Liver (tissue), 9 donors: ENCODE measurements around the gene GADD45GIP1. TPM values are rescaled to one million over a fixed set of nuclear protein-coding genes. Genes with fewer than 3 reads are reported as not detected.

ENCODE experiments used
- DNase-seq: peaks from one replicate; pipeline ENCODE4 v3.0.0-alpha.2; 2017; ENCODE audit warnings: low spot score
- H3K27ac ChIP-seq, 2 donors: one replicate each; pipeline ENCODE4 v1.7.0; 2013; ENCODE audit warnings: inconsistent platforms in 2 of 2, low read length in 2 of 2, control low read depth in 1 of 2, low read depth in 1 of 2, mild to moderate bottlenecking in 1 of 2
- H3K27me3 ChIP-seq, 4 donors: one replicate each; pipeline versions ENCODE4 v1.6.1 to v1.7.0; 2013; ENCODE audit warnings: low read length in 3 of 4, inconsistent platforms in 1 of 4, mild to moderate bottlenecking in 1 of 4, moderate library complexity in 1 of 4; ENCODE audit not compliant: control insufficient read depth in 4 of 4, insufficient read depth in 4 of 4
- H3K36me3 ChIP-seq, 4 donors: one replicate each; pipeline versions ENCODE4 v1.6.1 to v1.7.0; 2013; ENCODE audit warnings: low read length in 3 of 4, mild to moderate bottlenecking in 3 of 4, low read depth in 1 of 4, moderate library complexity in 1 of 4; ENCODE audit not compliant: control insufficient read depth in 4 of 4, insufficient read depth in 3 of 4
- H3K4me1 ChIP-seq, 4 donors: one replicate each; pipeline versions ENCODE4 v1.6.1 to v1.7.0; 2013; ENCODE audit warnings: low read length in 3 of 4, mild to moderate bottlenecking in 3 of 4, moderate library complexity in 1 of 4; ENCODE audit not compliant: control insufficient read depth in 4 of 4, insufficient read depth in 4 of 4
- H3K4me3 ChIP-seq, 3 donors: one replicate each; pipeline versions ENCODE4 v1.6.1 to v1.7.0; 2013; ENCODE audit warnings: low read length in 3 of 3, control low read depth in 1 of 3, low read depth in 1 of 3, mild to moderate bottlenecking in 1 of 3
- H3K9ac ChIP-seq, 2 donors: one replicate each; pipeline ENCODE4 v1.7.0; 2013; ENCODE audit warnings: low read length in 2 of 2, mild to moderate bottlenecking in 2 of 2, moderate library complexity in 2 of 2, control low read depth in 1 of 2, low read depth in 1 of 2
- H3K9me3 ChIP-seq, 4 donors: one replicate each; pipeline versions ENCODE4 v1.6.1 to v1.7.0; 2013; ENCODE audit warnings: low read length in 3 of 4; ENCODE audit not compliant: control insufficient read depth in 4 of 4
- ATF3 ChIP-seq: IDR thresholded peaks from 2 replicates; pipeline ENCODE4 v1.6.1; 2016; ENCODE audit warnings: antibody characterized with exemption
- EGR1 ChIP-seq, 2 donors: IDR thresholded peaks; 2 replicates each; pipeline ENCODE4 v1.6.1; 2016 to 2018; ENCODE audit warnings: antibody characterized with exemption in 2 of 2, low read depth in 2 of 2
- FOXA1 ChIP-seq: IDR thresholded peaks from 2 replicates; pipeline ENCODE4 v1.6.1; 2016; ENCODE audit warnings: antibody characterized with exemption
- FOXA2 ChIP-seq: IDR thresholded peaks from 2 replicates; pipeline ENCODE4 v1.6.1; 2016; ENCODE audit warnings: antibody characterized with exemption
- GABPA ChIP-seq, 2 donors: IDR thresholded peaks in 1 of 2; conservative IDR thresholded peaks in 1 of 2; 2 replicates each; pipeline ENCODE4 v1.6.1; 2016; ENCODE audit warnings: antibody characterized with exemption in 2 of 2, mild to moderate bottlenecking in 1 of 2, moderate library complexity in 1 of 2
- HNF4A ChIP-seq, 2 donors: conservative IDR thresholded peaks; 2 replicates each; pipeline ENCODE4 v1.6.1; 2016; ENCODE audit warnings: antibody characterized with exemption in 2 of 2, mild to moderate bottlenecking in 2 of 2
- HNF4G ChIP-seq: IDR thresholded peaks from 2 replicates; pipeline ENCODE4 v1.6.1; 2016; ENCODE audit warnings: antibody characterized with exemption
- MAX ChIP-seq: IDR thresholded peaks from 2 replicates; pipeline ENCODE4 v1.6.1; 2016; ENCODE audit warnings: antibody characterized with exemption
- NR2F2 ChIP-seq: IDR thresholded peaks from 2 replicates; pipeline ENCODE4 v1.6.1; 2016; ENCODE audit warnings: antibody characterized with exemption
- RAD21 ChIP-seq, 2 donors: IDR thresholded peaks; 2 replicates each; pipeline ENCODE4 v1.6.1; 2016; ENCODE audit warnings: antibody characterized with exemption in 2 of 2, mild to moderate bottlenecking in 2 of 2
- REST ChIP-seq: IDR thresholded peaks from 2 replicates; pipeline ENCODE4 v1.6.1; 2016; ENCODE audit warnings: antibody characterized with exemption, mild to moderate bottlenecking
- RXRA ChIP-seq, 2 donors: IDR thresholded peaks; 2 replicates each; pipeline ENCODE4 v1.6.1; 2017 to 2018; ENCODE audit warnings: antibody characterized with exemption in 2 of 2, mild to moderate bottlenecking in 1 of 2
- SP1 ChIP-seq: IDR thresholded peaks from 2 replicates; pipeline ENCODE4 v1.6.1; 2018; ENCODE audit warnings: antibody characterized with exemption, mild to moderate bottlenecking
- TAF1 ChIP-seq: conservative IDR thresholded peaks from 2 replicates; pipeline ENCODE4 v1.6.1; 2016; ENCODE audit warnings: antibody characterized with exemption, mild to moderate bottlenecking
- YY1 ChIP-seq: IDR thresholded peaks from 2 replicates; pipeline ENCODE4 v1.6.1; 2016; ENCODE audit warnings: antibody characterized with exemption, mild to moderate bottlenecking
- ZBTB33 ChIP-seq: IDR thresholded peaks from 2 replicates; pipeline ENCODE4 v1.6.1; 2016; ENCODE audit warnings: antibody characterized with exemption
- WGBS: extraction: QIAGEN DNeasy Blood & Tissue Kit; methylation state at CpG from one replicate; pipeline ENCODE4 v1.1.7; 2013; 5-methylcytosine and 5-hydroxymethylcytosine counted together
- polyA plus RNA-seq, 2 donors: library from polyadenylated mRNA; stranded (reverse) in 1 of 2; unstranded in 1 of 2; fragments of 200-250 nt in 1 of 2; fragments of >200 nt in 1 of 2; fragmentation: Nextera tagmentation in 1 of 2; extraction: Ambion mirVana in 1 of 2; gene quantifications; one replicate each; pipeline versions ENCODE4 v1.2.1 to v1.2.3, GENCODE V29; 2013 to 2015
- total RNA-seq, 2 donors: library from RNA; depleted of rRNA; stranded (reverse); fragments of >200 nt; gene quantifications; one replicate each; pipeline ENCODE4 v1.2.3, GENCODE V29; 2014
- donor health status: healthy.
- donor health status: healthy.
- donor health status: healthy.
- donor health status: healthy.
- donor health status: healthy.

The GADD45GIP1 gene
- total and polyA plus RNA-seq, 4 donors: 8.4 to 54.2 (median 22.9) TPM

- TF ChIP-seq HNF4A (conservative IDR thresholded peaks at IDR 0.05) (no peak), EGR1 (IDR thresholded peaks at IDR 0.05; ENCODE audit: low read depth in 2 of 2) (no peak), HNF4G (no peak), SP1 (no peak), ZBTB33 (no peak), GABPA (IDR thresholded peaks at IDR 0.05 in 1 of 2, conservative IDR thresholded peaks at IDR 0.05 in 1 of 2) (no peak), FOXA2 (no peak), MAX (no peak), RAD21 (IDR thresholded peaks at IDR 0.05) (no peak), RXRA (IDR thresholded peaks at IDR 0.05) (no peak), TAF1 (no peak), REST (no peak), ATF3 (no peak)
- Histone ChIP-seq H3K9me3 (no peaks in the 10 kb centered on the region), H3K4me1 (peaks cover 2 to 21% (median 13%) of the 10 kb centered on the region in 4 donors), H3K27me3 (no peaks in the 10 kb centered on the region), H3K4me3 (no peak overlapping the region), H3K27ac (no peak overlapping the region), H3K9ac (no peak overlapping the region), H3K36me3 (peaks cover 21 to 52% (median 35%) of the 10 kb centered on the region in 4 donors)
- no peak for DNase-seq
- 95% methylated on average over 30 of the region's 30 CpGs for WGBS
Measured at GRCh38 chr19:12948612-12949362, 8.2 kb downstream of the GADD45GIP1 start.

- Histone ChIP-seq H3K9ac (no peak overlapping the region), H3K27me3 (no peaks in the 10 kb centered on the region), H3K4me1 (peaks cover 2 to 23% (median 16%) of the 10 kb centered on the region in 4 donors), H3K36me3 (peaks cover 19 to 59% (median 41%) of the 10 kb centered on the region in 4 donors), H3K9me3 (no peaks in the 10 kb centered on the region), H3K27ac (no peak overlapping the region), H3K4me3 (no peak overlapping the region)
- no peak for TF ChIP-seq NR2F2
- TF ChIP-seq SP1: no peak
- no peak for TF ChIP-seq EGR1 (IDR thresholded peaks at IDR 0.05; ENCODE audit: low read depth in 2 of 2)
- no peak for TF ChIP-seq ZBTB33
- TF ChIP-seq YY1: no peak
- no peak for TF ChIP-seq HNF4G
- no peak for TF ChIP-seq FOXA1
- TF ChIP-seq REST: no peak
- 92% methylated on average over 28 of the region's 28 CpGs for WGBS
- peak; percentile 88 for DNase-seq
Measured at GRCh38 chr19:12947702-12948611, 9.1 kb downstream of the GADD45GIP1 start.
